Posterior vena cava (tissue), 2 donors: ENCODE measurements around the gene CHRNA9. TPM values are rescaled to one million over a fixed set of nuclear protein-coding genes. Genes with fewer than 3 reads are reported as not detected.
"Not testable (repeated sequence)": the region's sequence is repeated elsewhere in the genome, so short reads cannot be mapped to it uniquely, and the experiment has no call there.

Source experiments
- DNase-seq: peaks from one replicate; pipeline ENCODE4 v3.0.0-alpha.2; 2020; ENCODE audit warnings: low spot score
- intact Hi-C, 2 donors: fragments of 100-400 bp; cut with DNase I; formaldehyde crosslinking; loops; one replicate each; pipeline versions ENCODE4 v1.14.1 to v1.14.2; 2022 to 2023
- long read RNA-seq, 2 donors: library from polyadenylated mRNA; unstranded; transcript quantifications; one replicate each; pipeline ENCODE4 v2.0.0, GENCODE V29; 2020 to 2021
- total RNA-seq, 2 donors: library from RNA; stranded (reverse); fragmentation: NEBNext Ultra II Directional; extraction: Animal tissue kit (Norgen Biotek cat#: 25700); gene quantifications; one replicate each; pipeline ENCODE4 v1.2.1, GENCODE V29; 2021
- donor health status: DM: yes; HTN: yes; CAD: no.
- donor health status: DM: yes; HTN: yes; CAD: no.

The CHRNA9 gene
- total RNA-seq: not detected
- long read RNA-seq, donor 1: 0 reads
- long read RNA-seq, donor 2: 0 reads

DNA sequence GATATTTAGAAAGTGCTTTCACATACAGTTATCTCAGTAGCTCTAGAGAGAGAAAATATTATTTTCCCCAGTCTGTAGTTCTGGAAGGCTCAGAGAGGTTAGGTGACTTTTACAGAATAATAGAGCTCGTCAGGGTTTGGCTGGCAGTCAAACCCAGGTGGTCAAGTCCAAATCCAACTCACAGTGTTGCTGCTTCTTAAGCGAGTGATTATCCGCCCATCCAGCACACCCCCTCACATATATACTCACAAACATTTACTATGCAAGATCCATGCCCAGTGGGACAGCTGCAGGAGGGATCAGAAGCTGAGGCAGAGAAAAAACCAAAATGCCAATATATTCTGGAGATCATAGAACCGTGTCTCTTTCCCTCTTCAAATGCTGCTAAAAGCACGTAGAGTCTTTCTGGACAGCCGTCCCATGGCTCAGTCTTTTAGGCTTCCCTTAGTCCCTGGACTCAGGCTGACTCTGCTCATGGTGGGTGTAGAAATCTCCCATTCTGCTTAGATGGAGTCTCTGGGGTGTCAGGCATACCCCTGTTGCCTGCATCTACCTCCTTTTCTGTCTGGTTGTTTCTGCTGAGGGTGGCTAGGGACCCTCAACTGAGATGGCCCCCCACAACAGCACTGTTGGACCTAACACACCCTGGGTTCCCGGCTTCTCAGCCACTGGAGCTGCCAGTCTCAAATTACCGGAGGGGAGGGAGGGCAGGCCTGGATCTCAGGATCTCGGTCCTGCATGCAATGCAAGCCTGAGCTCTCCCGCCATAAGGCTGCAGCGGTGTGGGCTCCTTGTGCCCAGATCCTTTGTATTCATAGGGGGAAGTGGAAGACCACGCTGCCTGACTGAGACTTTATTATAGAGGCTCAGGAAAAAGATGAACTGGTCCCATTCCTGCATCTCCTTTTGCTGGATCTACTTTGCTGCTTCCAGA, at the start of gene CHRNA9:
Gene CHRNA9, plus strand, starts transcription at position 743 of the 934 bp plus-strand sequence. Its CDS starts 135 bp downstream, at position 878.
- intact Hi-C loops: no loop called here
- DNase-seq: no peak

DNA sequence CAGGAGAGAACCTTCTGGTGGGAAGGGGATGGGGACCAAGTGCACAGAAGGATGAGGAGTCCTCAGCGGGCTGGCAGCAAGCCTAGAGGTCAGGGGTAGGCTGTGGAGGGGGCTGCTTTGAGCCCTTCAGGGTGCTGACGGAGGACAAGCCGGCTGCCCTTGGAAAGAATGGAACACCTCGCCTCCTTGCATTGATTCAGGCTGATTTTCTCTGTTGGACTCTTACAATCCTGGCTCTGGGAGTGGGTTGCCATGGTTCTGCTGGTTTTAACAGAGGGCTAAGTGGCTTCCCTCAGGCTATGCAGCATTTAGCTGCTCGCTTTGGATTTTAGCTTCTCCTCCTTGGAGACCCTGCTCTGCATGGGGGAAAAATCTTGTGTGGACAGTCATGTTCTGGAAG, 49.4 kb upstream of the CHRNA9 start:
- no peak for DNase-seq
- intact Hi-C loops: no loop called here

DNA sequence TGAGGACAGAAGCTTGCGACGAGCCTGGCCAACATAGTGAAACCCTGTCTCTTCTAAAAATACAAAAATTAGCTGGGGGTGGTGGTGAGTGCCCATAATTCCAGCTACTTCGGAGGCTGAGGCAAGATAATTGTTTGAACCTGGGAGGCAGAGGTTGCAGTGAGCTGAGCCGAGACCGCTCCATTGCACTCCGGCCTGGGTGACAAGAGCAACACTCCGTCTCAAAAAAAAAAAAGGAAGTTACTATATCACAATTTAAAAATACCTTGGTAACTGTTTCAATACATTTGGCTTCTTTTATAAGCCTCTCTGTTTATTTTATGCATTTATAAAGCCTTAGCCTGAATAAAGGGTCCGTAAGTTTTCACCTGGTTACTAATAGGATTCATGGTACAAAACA, 46.6 kb upstream of the CHRNA9 start:
- no peak for DNase-seq
- intact Hi-C loops: no loop called here

DNA sequence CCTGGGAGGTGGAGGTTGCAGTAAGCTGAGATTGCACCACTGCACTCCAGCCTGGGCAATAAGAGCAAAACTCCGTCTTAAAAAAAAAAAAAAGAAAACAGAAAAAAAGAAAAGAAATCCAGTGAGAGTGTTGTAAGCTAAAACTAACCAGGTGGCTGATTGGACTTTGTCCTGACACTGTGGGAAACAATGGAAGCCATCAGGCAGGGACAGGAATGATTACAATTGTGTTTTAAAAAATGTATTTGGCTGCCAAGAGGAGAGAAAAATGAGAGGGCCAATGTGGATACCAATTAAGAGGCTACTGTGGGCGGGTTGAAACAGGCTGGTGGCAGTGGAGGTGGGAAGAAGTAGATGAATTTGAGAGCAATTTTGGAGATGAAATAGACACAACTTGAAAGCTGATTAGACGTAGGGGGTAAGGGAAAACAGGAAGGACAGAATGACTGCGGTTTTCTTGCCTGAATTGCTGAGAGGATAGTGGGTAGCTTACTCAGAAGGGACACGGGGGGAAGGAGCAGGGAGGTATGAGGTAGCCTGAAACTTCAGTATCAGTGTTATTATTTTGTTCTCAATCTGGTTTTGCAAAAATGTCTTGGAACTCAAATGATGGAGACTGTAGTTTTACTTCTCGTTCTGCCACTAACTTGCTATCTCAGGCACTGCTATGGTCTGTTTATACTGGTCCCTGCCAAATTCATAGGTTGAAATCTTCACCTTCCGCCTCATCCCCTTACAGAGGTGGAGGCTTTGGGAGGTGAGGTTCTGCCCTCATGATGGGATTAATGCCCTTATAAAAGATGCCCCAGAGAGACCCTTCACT, 45.6 kb upstream of the CHRNA9 start:
- no peak for DNase-seq
- intact Hi-C loops: loop anchor here in 1 of 2 donors (10.0 kb wide), 1 partner anchor 125 kb away; no protein-coding TSS in a partner anchor

- intact Hi-C loops: loop anchor here in 1 of 2 donors (10.0 kb wide), 1 partner anchor 126 kb away; no protein-coding TSS in a partner anchor
- DNase-seq: not testable (repeated sequence)
These were observed 44.4 kb upstream of the CHRNA9 start for GRCh38 chr4:40290611-40291186.

DNA sequence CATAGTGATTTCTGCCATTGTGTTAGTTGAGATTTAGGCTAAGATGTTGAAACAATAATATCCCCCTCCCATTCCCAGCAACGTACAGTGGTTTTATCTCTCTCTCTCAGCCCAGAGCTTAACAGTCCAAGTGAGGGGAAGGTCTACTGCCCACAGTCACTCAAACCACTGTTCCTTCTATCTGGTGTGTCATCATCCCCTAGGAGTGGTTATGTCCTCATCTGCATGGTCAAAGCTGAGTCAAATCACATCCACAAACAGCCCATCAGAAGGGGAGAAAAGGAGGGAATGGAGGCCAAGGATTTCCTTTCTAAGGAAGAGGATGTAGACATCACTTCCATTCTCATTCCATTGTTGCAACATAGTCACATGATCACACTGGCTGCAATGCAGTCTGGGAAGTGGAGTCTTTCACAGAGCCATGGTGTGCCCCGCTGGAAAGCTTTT, 42.8 kb upstream of the CHRNA9 start:
- DNase-seq: no peak
- intact Hi-C loops: loop anchor here in 1 of 2 donors (10.0 kb wide), 1 partner anchor 128 kb away; no protein-coding TSS in a partner anchor

- no peak for DNase-seq
- intact Hi-C loops: loop anchor here in 1 of 2 donors (10.0 kb wide), 1 partner anchor 130 kb away; no protein-coding TSS in a partner anchor
These were observed 40.8 kb upstream of the CHRNA9 start for GRCh38 chr4:40294339-40294738.

GRCh38 chr4:40295030-40295429, 40.1 kb upstream of the CHRNA9 start:
- not testable (repeated sequence) for DNase-seq
- intact Hi-C loops: loop anchor here in 1 of 2 donors (10.0 kb wide), 1 partner anchor 130 kb away; no protein-coding TSS in a partner anchor

DNA sequence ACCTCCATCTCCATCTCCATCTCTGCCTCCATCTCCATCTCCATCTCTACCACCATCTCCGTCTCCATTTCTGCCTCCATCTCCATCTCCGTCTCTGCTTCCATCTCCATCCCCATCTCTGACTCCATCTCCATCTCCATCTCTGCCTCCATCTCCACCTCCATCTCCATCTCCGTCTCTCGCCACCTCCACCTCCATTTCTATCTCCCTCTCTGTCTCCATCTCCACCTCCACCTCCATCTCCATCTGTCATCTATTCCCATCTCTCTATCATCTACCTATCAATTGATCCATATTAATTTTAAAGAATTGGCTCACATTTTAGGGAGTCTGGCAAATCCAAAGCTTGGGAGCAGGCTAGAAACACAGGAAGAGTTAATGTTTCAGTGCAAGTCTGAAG, 39.6 kb upstream of the CHRNA9 start:
- intact Hi-C loops: loop anchor here in 1 of 2 donors (10.0 kb wide), 1 partner anchor 131 kb away; no protein-coding TSS in a partner anchor
- DNase-seq: no peak

DNA sequence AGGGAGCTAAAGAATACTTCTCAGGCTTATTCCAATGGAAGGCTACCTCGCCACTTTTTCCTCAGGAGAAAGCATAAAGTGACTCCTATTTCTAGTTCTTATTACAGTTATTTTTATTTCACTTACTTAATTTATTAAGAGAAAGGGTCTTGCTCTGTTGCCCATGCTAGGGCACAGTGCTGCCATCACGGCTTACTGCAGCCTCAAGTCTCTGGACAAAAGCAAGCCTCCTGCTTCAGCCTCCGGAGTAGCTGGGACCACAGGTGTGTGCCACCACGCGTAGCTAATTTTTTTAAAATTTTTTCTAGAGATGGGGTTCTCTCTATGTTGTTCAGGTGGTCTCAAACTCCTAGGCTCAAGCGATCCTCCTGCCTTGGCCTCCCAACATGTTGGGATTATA, 36.0 kb upstream of the CHRNA9 start:
- intact Hi-C loops: loop anchor here in 1 of 2 donors (10.0 kb wide), 1 partner anchor 134 kb away; no protein-coding TSS in a partner anchor
- DNase-seq: no peak

GRCh38 chr4:40299811-40300292, 35.3 kb upstream of the CHRNA9 start:
- intact Hi-C loops: loop anchor here in 1 of 2 donors (10.0 kb wide), 1 partner anchor 135 kb away; no protein-coding TSS in a partner anchor
- no peak for DNase-seq

DNA sequence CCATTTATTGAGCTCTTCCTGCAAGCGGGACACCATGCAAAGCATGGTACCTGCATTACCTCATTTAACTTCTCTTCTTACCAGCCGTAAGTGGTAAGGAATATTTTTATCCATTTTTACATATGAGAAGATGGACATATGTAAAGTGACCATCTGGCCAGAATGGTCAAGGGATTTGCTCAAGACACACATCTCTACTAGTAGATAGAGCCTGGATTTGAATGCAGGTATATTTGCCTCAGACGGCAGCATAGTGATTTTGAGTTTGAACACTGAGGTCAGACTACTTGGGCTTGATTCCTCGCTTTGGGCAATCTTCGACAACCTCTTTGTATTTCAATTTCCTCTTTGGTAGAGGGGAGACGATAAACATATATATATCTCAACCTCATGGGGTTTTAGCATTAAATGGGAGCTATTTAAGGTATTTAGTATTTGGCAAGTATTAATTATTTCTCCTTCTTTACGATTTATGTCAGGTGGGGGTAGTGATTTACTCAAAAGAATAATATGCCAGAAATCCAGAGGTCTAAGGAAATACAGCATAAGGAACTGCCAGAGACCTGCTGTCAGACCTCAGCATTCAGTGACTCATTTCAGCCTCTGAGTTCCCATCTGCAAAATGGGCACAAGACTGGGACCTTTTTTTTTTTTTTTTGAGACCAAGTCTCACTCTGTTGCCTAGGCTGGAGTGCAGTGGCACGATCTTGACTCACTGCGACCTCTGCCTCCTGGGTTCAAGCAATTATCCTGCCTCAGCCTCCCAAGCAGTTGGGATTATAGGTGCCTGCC, 34.6 kb upstream of the CHRNA9 start:
- intact Hi-C loops: no loop called here
- DNase-seq: no peak

DNA sequence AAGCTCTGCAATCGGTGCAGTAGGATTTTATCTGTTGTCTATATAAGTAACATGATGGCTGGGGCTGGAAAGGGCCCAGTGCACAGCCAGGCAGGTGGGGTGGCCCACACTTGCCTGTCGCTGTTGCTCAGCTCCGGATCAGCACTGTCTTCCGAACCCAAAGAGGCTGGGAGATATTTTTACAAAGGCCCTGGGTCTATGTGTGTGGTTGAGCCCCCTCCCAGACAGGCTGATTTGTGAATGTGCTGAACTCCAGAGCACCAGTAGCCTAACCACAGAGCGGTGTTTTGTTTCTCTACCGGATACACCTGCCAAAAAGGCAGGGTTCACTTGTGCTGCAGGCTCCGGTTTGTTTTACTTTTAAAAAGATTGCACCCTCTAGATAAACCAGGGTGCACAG, 33.5 kb upstream of the CHRNA9 start:
- intact Hi-C loops: no loop called here
- no peak for DNase-seq

GRCh38 chr4:40303751-40304150, 31.4 kb upstream of the CHRNA9 start:
- intact Hi-C loops: no loop called here
- DNase-seq: no peak

DNA sequence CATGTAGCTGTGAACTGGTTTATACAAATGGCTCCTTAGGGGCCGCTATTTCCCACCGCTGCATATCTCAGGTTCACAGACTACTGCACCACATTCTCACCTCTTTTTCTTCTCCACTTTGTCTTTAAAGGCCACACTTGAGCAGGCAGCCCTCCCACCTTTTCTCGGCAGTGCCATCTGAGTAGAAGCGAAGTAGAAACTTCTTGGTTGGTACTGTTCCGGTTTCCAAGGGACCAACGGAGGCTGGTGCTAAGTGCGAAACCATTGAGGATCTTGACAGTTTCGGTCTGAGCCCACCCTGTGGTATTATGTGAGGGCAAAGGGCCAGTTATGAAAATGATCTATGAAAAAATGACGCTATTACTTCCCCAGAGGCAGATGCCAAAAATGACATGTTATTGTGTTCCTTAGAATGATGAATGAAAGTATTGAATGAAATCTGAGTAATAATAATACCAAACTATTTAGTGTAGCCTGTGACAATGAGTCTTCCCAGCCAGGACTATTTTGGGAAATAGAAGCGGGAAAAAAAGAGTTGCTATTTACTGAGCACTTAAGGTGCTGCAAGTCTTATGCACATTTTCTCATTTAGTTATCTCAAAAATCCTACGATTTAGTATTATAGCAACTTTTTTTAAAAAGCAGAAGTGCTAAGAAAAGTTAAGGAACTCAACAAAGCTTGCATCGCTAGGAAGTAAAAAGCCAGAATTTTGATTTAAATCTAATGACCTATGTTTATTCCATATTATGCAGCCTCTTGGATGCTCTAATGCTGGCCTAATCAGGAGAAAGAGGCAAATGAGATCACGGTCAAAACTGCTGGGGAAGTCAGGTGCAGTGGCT, 29.6 kb upstream of the CHRNA9 start:
- no peak for DNase-seq
- intact Hi-C loops: no loop called here

GRCh38 chr4:40306226-40306625, 28.9 kb upstream of the CHRNA9 start:
- no peak for DNase-seq
- intact Hi-C loops: no loop called here

- no peak for DNase-seq
- intact Hi-C loops: no loop called here
These were observed 28.2 kb upstream of the CHRNA9 start for GRCh38 chr4:40306976-40307375.
